ENCODE measurements around the gene SH2D1B.

DNA sequence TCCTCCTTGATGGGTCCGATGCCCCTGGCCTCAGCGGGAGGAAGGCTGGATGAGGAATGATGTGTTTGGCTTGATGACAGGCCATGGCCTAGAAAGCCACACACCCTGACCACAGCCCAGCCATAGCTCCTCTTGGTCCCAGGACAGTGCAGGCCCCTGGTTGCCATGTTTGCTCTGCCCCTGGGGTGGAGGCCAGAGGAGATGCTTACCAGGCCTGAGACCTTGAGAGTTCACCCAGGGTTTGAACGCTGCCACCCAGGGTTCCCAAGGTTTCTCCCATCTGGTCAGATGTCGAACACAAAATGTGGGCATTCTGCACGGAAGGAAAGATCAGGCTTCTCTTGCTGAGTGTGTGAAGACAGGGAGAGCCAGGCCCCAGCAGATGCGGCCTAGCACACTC, 27.8 kb downstream of the SH2D1B start:
- TF ChIP-seq EP300 (IDR thresholded peaks at IDR 0.05) (no peak), POLR2AphosphoS5 (IDR thresholded peaks at IDR 0.05) (no peak), POLR2A (IDR thresholded peaks at IDR 0.05) (no peak)
